ENCODE data around the gene MPC2.
A peak's percentile ranks its signal among the peaks of the same experiment; 100 is the strongest.

The MPC2 gene

GRCh38 chr1:167905671-167906070 lies 31.2 kb downstream of the MPC2 start:
- TF ChIP-seq CTCF (IDR thresholded peaks at IDR 0.05): no peak
- TF ChIP-seq ZFX (IDR thresholded peaks at IDR 0.05; ENCODE audit: borderline replicate concordance): no peak
- no peak overlapping the region for H3K27ac ChIP-seq

GRCh38 chr1:167905182-167905581 lies 31.7 kb downstream of the MPC2 start:
- no peak overlapping the region for H3K27ac ChIP-seq
- TF ChIP-seq ZFX (IDR thresholded peaks at IDR 0.05; ENCODE audit: borderline replicate concordance) (no peak), CTCF (IDR thresholded peaks at IDR 0.05) (no peak)

- TF ChIP-seq CTCF (IDR thresholded peaks at IDR 0.05) (no peak), ZFX (IDR thresholded peaks at IDR 0.05; ENCODE audit: borderline replicate concordance) (no peak)
- H3K27ac ChIP-seq: no peak overlapping the region
Measured at GRCh38 chr1:167904652-167905130, 32.2 kb downstream of the MPC2 start.

- TF ChIP-seq ZFX (IDR thresholded peaks at IDR 0.05; ENCODE audit: borderline replicate concordance) (no peak), CTCF (IDR thresholded peaks at IDR 0.05) (no peak)
- no peak overlapping the region for H3K27ac ChIP-seq
Measured at GRCh38 chr1:167900907-167901306, 36.0 kb downstream of the MPC2 start.

GRCh38 chr1:167899253-167899681 lies 37.6 kb downstream of the MPC2 start:
- H3K27ac ChIP-seq: peak overlapping the region; percentile 1; the same call in 1 of the 2 replicates
- no peak for TF ChIP-seq ZFX (IDR thresholded peaks at IDR 0.05; ENCODE audit: borderline replicate concordance)
- no peak for TF ChIP-seq CTCF (IDR thresholded peaks at IDR 0.05)

GRCh38 chr1:167898578-167899222 lies 38.2 kb downstream of the MPC2 start:
- no peak for TF ChIP-seq CTCF (IDR thresholded peaks at IDR 0.05)
- no peak for TF ChIP-seq ZFX (IDR thresholded peaks at IDR 0.05; ENCODE audit: borderline replicate concordance)
- H3K27ac ChIP-seq: peak overlapping the region; percentile 1; the same call in 1 of the 2 replicates

GRCh38 chr1:167893798-167894197 lies 43.1 kb downstream of the MPC2 start:
- TF ChIP-seq CTCF (IDR thresholded peaks at IDR 0.05): no peak
- TF ChIP-seq ZFX (IDR thresholded peaks at IDR 0.05; ENCODE audit: borderline replicate concordance): no peak

More at GRCh38 chr1:167893798-167894197, 43.1 kb downstream of the MPC2 start:
- H3K27ac ChIP-seq: no peak overlapping the region
